HG03135 (cell line): ENCODE data around the gene CHORDC1.
"Not testable (repeated sequence)": the region's sequence is repeated elsewhere in the genome, so short reads cannot be mapped to it uniquely, and the experiment has no call there.

Source experiments
- ATAC-seq: cut with Tn5 transposase; IDR thresholded peaks from one replicate; pipeline ENCODE4 v1.9.1; 2021; ENCODE audit warnings: mild to moderate bottlenecking, moderate library complexity; ENCODE audit not compliant: unreplicated experiment

Gene CHORDC1

GRCh38 chr11:90218606-90219005 lies 4.2 kb downstream of the CHORDC1 start:
- no peak for ATAC-seq

- ATAC-seq = no peak
Observed at GRCh38 chr11:90216611-90217010, 6.2 kb downstream of the CHORDC1 start.

DNA sequence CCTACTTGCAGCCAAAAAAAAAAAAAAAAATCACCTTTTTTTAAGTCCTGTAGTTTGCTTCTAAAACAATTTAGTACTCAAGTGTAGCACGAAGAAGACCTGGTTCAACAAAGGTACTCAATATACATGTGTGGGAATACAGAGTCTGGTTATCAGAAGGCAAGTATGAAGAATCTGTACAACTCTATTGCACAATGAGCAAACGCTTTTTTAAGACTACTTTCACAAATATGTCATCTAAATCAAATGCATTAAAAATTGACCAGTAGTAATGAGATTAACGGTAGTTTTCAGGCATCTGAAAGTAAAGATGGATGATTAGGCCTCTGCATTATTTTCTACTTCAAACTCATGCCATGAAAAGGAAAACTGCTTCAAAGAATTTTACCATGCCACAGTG lies 9.5 kb downstream of the CHORDC1 start:
- no peak for ATAC-seq

GRCh38 chr11:90208857-90209256 lies 14.0 kb downstream of the CHORDC1 start:
- no peak for ATAC-seq

DNA sequence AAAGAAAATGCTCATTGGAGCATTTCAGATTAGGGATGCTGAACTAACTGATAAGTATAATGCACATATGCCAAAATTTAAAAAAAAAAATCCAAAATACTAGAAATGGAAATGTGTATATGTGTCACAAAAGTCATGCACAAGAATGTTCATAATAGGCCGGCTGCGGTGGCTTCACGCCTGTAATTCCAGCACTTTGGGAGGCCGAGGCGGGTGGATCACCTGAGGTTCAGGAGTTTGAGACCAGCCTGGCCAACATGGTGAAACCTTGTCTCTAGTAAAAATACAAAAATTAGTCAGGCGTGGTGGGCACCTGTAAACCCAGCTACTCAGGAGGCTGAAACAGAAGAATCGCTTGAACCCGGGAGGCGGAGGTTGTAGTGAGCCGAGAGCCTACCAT lies 14.9 kb downstream of the CHORDC1 start:
- not testable (repeated sequence) for ATAC-seq

DNA sequence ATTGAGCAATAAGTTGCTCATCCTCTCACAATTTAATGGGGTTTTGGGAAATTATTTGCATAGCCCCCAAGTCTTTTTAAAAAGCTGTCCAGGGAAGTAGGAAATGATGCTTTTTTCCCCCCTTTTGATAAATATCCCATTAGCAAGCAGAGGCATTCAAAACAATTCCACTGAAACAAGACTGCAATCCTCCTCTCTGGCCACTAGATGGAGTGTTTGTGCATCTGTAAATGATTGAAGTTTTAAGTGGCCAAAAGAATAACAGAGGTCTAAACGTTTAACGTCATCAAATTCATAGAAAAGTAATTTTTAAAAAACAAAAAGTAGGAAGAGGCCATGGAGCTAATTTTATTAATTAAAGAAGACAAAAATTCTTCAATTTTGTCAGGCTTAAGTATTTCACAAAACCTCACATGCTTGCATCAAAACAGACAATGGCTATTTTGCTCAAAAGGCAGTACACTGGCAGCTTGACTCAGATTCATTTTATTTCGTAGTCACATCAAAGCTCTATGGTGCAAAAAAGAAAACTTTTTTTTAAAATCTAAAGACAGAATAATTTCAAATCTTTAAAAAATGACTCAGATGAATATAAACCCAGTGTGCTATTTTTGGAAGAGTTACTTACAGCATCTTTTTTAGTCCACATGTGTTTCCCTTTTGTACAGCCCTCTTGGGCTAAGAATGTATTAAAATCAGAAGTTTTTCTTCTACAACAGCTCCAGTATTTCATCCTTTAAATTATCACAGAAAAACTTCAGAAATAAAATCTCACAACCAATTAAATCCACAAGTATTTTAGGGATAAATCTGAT lies 17.8 kb downstream of the CHORDC1 start:
- peak; percentile 83 for ATAC-seq

DNA sequence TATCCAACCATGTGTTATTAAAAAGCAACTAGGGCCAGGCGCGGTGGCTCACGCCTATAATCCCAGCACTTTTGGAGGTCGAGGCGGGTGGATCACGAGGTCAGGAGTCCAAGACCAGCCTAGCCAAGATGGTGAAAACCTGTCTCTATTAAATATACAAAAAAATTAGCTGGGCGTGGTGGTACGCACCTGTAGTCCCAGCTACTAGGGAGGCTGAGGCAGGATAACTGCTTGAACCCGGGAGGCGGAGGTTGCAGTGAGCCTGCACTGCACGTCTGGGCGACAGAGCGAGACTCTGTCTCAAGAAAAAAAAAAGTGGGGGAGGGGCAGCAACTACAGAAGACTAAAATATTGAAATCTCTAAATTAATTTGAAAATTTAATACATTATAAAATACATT lies 18.4 kb downstream of the CHORDC1 start:
- ATAC-seq = no peak

- no peak for ATAC-seq
Observed at GRCh38 chr11:90202342-90202741, 20.5 kb downstream of the CHORDC1 start.

- no peak for ATAC-seq
Observed at GRCh38 chr11:90197377-90197776, 25.5 kb downstream of the CHORDC1 start.

GRCh38 chr11:90192869-90193582 lies 29.8 kb downstream of the CHORDC1 start:
- no peak for ATAC-seq

GRCh38 chr11:90189011-90189410 lies 33.8 kb downstream of the CHORDC1 start:
- ATAC-seq = no peak

GRCh38 chr11:90187839-90188238 lies 35.0 kb downstream of the CHORDC1 start:
- ATAC-seq = no peak

DNA sequence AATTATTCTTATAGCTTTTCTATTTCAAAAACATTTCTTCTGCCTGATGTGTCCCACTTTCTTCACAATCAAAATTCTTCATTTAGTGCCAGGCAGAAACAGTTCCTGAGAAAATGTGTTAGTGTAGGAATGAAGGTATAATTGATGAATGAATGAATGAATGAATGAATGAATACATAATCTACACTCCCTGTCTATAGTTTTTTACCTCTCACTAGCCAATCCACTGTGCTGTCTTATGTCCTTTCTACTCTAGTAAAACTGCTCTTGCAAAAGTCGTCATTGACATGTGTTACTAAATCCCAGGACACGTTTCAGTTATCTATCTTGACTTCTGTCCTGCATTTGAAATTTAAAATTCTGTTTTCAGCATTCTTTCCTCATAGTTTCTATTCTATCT lies 42.9 kb downstream of the CHORDC1 start:
- no peak for ATAC-seq

DNA sequence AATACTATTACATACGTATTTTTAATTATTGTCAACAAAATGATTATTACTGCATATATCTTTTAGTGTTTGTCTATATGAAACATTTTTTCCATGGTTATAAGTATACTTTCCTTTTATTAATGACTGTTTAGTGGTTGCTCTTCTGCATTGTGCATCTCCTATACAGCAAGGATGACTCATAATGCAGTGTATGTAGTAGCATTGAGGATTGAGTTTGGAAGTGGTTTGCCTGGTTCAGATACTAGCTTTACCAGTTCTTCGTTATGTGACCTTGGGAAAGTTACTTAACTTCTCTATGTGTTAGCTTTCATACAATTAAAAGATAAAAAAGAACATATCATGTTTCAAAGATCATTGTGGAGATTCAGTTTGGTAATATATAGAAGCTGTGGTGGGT lies 44.1 kb downstream of the CHORDC1 start:
- no peak for ATAC-seq

DNA sequence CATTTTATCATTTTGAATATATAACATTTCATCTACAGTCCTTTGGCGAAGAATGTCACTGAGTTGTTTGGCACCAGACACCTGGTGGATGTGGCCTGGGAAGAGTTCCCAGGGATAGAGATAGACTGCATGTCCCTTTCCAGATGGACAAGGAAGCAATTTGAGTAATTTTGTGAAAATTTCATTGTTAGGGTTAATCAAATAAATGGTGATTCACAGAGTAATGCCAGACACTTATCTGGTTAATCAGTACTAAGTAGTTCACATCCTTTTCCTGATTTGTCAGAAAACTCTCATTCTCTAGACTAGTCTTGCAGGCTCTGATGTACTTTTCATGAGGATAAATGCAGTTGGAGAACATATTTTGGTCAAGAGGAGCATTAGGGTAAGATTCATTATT lies 46.8 kb downstream of the CHORDC1 start:
- no peak for ATAC-seq

DNA sequence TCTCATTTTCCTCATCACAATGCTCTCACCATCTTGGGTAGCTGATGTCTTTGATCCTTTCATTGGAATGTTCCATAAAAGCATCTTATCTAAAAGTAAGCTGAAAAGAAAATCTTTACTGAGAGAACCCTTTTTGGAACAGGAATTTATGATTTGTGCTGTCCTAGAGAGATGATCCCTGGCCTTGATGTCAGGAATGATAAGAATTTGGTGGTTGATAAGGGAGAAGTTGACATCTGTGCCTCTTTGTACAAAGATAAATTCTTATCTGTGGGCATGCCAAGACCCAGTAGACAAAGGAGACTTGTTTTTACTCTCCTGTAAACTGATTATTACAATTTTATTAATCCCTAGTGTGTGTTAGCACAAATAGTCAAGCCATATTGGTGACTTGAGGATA lies 51.5 kb downstream of the CHORDC1 start:
- ATAC-seq = no peak

DNA sequence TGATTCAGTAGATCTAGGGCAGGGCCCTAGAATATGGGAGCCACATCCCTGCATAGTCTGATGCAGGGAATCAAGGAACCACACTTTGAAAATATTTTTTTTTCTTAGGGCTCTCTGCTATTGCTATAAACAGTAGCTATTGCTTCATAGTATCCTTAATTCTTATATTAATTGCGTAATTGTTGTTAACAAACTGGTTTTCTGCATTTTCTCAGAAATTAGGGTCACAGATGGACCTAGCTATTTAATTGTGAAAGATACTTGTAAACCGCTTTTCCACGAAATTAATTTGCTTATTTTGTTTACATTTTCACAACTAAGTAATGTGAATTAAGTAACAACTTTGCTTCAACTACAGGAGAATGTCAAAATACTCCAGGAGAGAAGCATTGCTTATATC lies 54.3 kb downstream of the CHORDC1 start:
- ATAC-seq = no peak

GRCh38 chr11:90167704-90168103 lies 55.1 kb downstream of the CHORDC1 start:
- ATAC-seq = not testable (repeated sequence)

GRCh38 chr11:90166982-90167573 lies 55.8 kb downstream of the CHORDC1 start:
- not testable (repeated sequence) for ATAC-seq
